Measurements from ENCODE around the gene SMIM38.

DNA sequence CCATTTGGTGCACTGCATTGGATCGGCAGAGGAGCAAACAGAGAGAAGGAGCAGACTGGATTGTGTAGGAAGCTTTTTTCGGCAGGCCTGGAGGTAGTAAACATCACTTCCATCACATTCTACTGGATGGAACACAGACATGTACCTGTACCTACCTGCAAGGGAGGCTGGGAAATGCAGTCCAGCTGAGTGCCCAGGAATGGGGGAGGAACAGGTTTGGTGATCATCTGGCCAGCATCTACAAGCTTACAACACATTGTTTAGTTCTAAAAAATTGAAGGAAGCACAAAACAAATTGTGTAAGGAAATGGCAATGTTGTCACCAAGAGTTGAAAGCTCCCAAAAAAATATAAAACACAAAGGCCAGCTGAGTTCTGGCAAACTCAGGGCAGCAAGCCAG lies 19.1 kb downstream of the SMIM38 start:
- TF ChIP-seq, protein P1, sequence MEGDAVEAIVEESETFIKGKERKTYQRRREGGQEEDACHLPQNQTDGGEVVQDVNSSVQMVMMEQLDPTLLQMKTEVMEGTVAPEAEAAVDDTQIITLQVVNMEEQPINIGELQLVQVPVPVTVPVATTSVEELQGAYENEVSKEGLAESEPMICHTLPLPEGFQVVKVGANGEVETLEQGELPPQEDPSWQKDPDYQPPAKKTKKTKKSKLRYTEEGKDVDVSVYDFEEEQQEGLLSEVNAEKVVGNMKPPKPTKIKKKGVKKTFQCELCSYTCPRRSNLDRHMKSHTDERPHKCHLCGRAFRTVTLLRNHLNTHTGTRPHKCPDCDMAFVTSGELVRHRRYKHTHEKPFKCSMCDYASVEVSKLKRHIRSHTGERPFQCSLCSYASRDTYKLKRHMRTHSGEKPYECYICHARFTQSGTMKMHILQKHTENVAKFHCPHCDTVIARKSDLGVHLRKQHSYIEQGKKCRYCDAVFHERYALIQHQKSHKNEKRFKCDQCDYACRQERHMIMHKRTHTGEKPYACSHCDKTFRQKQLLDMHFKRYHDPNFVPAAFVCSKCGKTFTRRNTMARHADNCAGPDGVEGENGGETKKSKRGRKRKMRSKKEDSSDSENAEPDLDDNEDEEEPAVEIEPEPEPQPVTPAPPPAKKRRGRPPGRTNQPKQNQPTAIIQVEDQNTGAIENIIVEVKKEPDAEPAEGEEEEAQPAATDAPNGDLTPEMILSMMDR (IDR thresholded peaks at IDR 0.05), result no peak
- TF ChIP-seq POLR2AphosphoS5 (IDR thresholded peaks at IDR 0.05) (no peak), POLR2A (IDR thresholded peaks at IDR 0.05) (no peak)
